Caco-2 (cell line): ENCODE data around the gene DNAI7. TPM values are rescaled to one million over a fixed set of nuclear protein-coding genes. Genes with fewer than 3 reads are reported as not detected.

Experiments used
- BruUV-seq: library from RNA; stranded (reverse); fragments of 400-500 nt; replicated peaks from 2 replicates; lab custom pipeline; 2021; lab: Mats Ljungman, UMichigan
- CTCF ChIA-PET: fragments of 300-600 bp; sonication (Branson Sonifier 250); formaldehyde crosslinking; loops from one replicate; lab custom pipeline; 2022; ENCODE audit warnings: antibody characterized with exemption; lab: Charles Lee
- POLR2A ChIA-PET: fragments of 300-600 bp; sonication (Branson Sonifier 250); formaldehyde crosslinking; loops from one replicate; lab custom pipeline; 2022; ENCODE audit warnings: antibody characterized with exemption; lab: Charles Lee
- DNase-seq, 2 experiments: peaks; one replicate each; pipeline versions ENCODE4 v3.0.0 to v3.0.0-alpha.2; 2020 to 2022
- H3K27me3 ChIP-seq: replicated peaks from 2 replicates; pipeline ENCODE4 v1.6.0; 2011; ENCODE audit warnings: low read length; ENCODE audit not compliant: control insufficient read depth, insufficient read depth
- H3K36me3 ChIP-seq: 2 replicates; pipeline ENCODE4 v1.5.1; 2011; ENCODE audit warnings: low read length; ENCODE audit not compliant: control insufficient read depth, insufficient read depth
- H3K4me1 ChIP-seq: fragments of 250-450 bp; sonication (Bioruptor Pico); 2 replicates; pipeline ENCODE4 v1.5.1; 2020; ENCODE audit warnings: mild to moderate bottlenecking
- H3K4me3 ChIP-seq: 2 replicates; pipeline ENCODE4 v1.5.1; 2011; ENCODE audit warnings: low read depth, mild to moderate bottlenecking, control low read depth, low read length
- H3K9me3 ChIP-seq: fragments of 250-450 bp; sonication (Bioruptor Pico); 2 replicates; pipeline ENCODE4 v1.5.1; 2020; ENCODE audit warnings: mild to moderate bottlenecking, moderate library complexity
- H3K27ac Mint-ChIP-seq: one replicate; pipeline ENCODE4 v1.8.0; 2022; ENCODE audit warnings: mixed read lengths; ENCODE audit not compliant: unreplicated experiment
- H3K27me3 Mint-ChIP-seq: one replicate; pipeline ENCODE4 v1.8.0; 2022; ENCODE audit warnings: mixed read lengths; ENCODE audit not compliant: insufficient read depth, unreplicated experiment
- H3K36me3 Mint-ChIP-seq: one replicate; pipeline ENCODE4 v1.8.0; 2022; ENCODE audit warnings: mild to moderate bottlenecking, mixed read lengths; ENCODE audit not compliant: insufficient read depth, unreplicated experiment
- H3K4me1 Mint-ChIP-seq: one replicate; pipeline ENCODE4 v1.8.0; 2022; ENCODE audit warnings: low read depth, mixed read lengths; ENCODE audit not compliant: unreplicated experiment
- H3K4me3 Mint-ChIP-seq: one replicate; pipeline ENCODE4 v1.8.0; 2022; ENCODE audit warnings: mild to moderate bottlenecking, moderate library complexity, mixed read lengths; ENCODE audit not compliant: unreplicated experiment
- H3K9me3 Mint-ChIP-seq: one replicate; pipeline ENCODE4 v1.8.0; 2022; ENCODE audit warnings: mixed read lengths; ENCODE audit not compliant: unreplicated experiment
- CTCF ChIP-seq, 2 experiments: fragments of 200-600 bp in 1 of 2; IDR thresholded peaks; 1 replicate in 1 of 2; 2 replicates in 1 of 2; pipeline versions ENCODE4 v1.5.1 to v1.8.0; 2011 to 2022; ENCODE audit warnings: antibody characterized with exemption in 1 of 2, control low read depth in 1 of 2, inconsistent platforms in 1 of 2, low read depth in 1 of 2, low read length in 1 of 2, mild to moderate bottlenecking in 1 of 2, moderate library complexity in 1 of 2; ENCODE audit not compliant: insufficient read depth in 1 of 2, severe bottlenecking in 1 of 2, unreplicated experiment in 1 of 2
- intact Hi-C: fragments of 100-400 bp; cut with micrococcal nuclease; formaldehyde crosslinking; loops from one replicate; pipeline ENCODE4 v1.10.0; 2022; ENCODE audit not compliant: unreplicated experiment
- total RNA-seq: library from RNA; stranded (reverse); gene quantifications from 2 replicates; pipeline ENCODE4 v1.2.3, GENCODE V29; 2022

DNAI7 gene
- total RNA-seq, 1 experiment from 2014 or later = 0.66 TPM

- Mint-ChIP-seq H3K27ac (no peak overlapping the region), H3K36me3 (no peaks in the 10 kb centered on the region), H3K27me3 (no peaks in the 10 kb centered on the region), H3K4me3 (no peak overlapping the region), H3K9me3 (no peaks in the 10 kb centered on the region), H3K4me1 (peaks cover 5% of the 10 kb centered on the region)
- Histone ChIP-seq H3K4me3 (no peak overlapping the region), H3K4me1 (no peaks in the 10 kb centered on the region), H3K27me3 (no peaks in the 10 kb centered on the region), H3K36me3 (no peaks in the 10 kb centered on the region), H3K9me3 (no peaks in the 10 kb centered on the region)
- TF ChIP-seq CTCF (IDR thresholded peaks at IDR 0.05; ENCODE audit: insufficient read depth in 1 of 2, low read depth in 1 of 2, low read length in 1 of 2, severe bottlenecking in 1 of 2, unreplicated experiment in 1 of 2) = no peak
- intact Hi-C loops = no loop called here
- POLR2A ChIA-PET = no interaction called here
- no peak for DNase-seq
- CTCF ChIA-PET = no interaction called here
- BruUV-seq = no TSS peak
These were observed 93.9 kb downstream of the DNAI7 start for GRCh38 chr12:25101092-25101445.

GRCh38 chr12:25100194-25101091 lies 94.5 kb downstream of the DNAI7 start:
- Histone ChIP-seq H3K36me3 (no peaks in the 10 kb centered on the region), H3K9me3 (no peaks in the 10 kb centered on the region), H3K27me3 (no peaks in the 10 kb centered on the region), H3K4me1 (no peaks in the 10 kb centered on the region), H3K4me3 (no peak overlapping the region)
- DNase-seq = no peak
- ChIA-PET CTCF (no interaction called here), POLR2A (no interaction called here)
- H3K9me3 Mint-ChIP-seq = no peaks in the 10 kb centered on the region
- no peak overlapping the region for H3K27ac Mint-ChIP-seq
- peaks cover 5% of the 10 kb centered on the region for H3K4me1 Mint-ChIP-seq
- no peak for TF ChIP-seq CTCF (IDR thresholded peaks at IDR 0.05; ENCODE audit: insufficient read depth in 1 of 2, low read depth in 1 of 2, low read length in 1 of 2, severe bottlenecking in 1 of 2, unreplicated experiment in 1 of 2)
- H3K27me3 Mint-ChIP-seq = no peaks in the 10 kb centered on the region
- intact Hi-C loops = no loop called here
- H3K4me3 Mint-ChIP-seq = no peak overlapping the region
- no peaks in the 10 kb centered on the region for H3K36me3 Mint-ChIP-seq
- no TSS peak for BruUV-seq

GRCh38 chr12:25099010-25099409 lies 96.0 kb downstream of the DNAI7 start:
- Histone ChIP-seq H3K27me3 (no peaks in the 10 kb centered on the region), H3K36me3 (no peaks in the 10 kb centered on the region), H3K9me3 (peaks cover 9% of the 10 kb centered on the region), H3K4me3 (no peak overlapping the region), H3K4me1 (no peaks in the 10 kb centered on the region)
- H3K27me3 Mint-ChIP-seq = no peaks in the 10 kb centered on the region
- H3K4me3 Mint-ChIP-seq = no peak overlapping the region
- intact Hi-C loops = no loop called here
- CTCF ChIA-PET = no interaction called here
- BruUV-seq = no TSS peak
- H3K36me3 Mint-ChIP-seq = no peaks in the 10 kb centered on the region
- H3K27ac Mint-ChIP-seq = no peak overlapping the region
- peaks cover 5% of the 10 kb centered on the region for H3K4me1 Mint-ChIP-seq
- TF ChIP-seq CTCF (IDR thresholded peaks at IDR 0.05; ENCODE audit: insufficient read depth in 1 of 2, low read depth in 1 of 2, low read length in 1 of 2, severe bottlenecking in 1 of 2, unreplicated experiment in 1 of 2) = no peak
- no peaks in the 10 kb centered on the region for H3K9me3 Mint-ChIP-seq
- POLR2A ChIA-PET = interaction anchor here (0.5 kb wide), 1 partner anchor 10 kb away, joined by 3 read pairs; no protein-coding TSS in a partner anchor
- DNase-seq = no peak
